GM21619 (cell line): ENCODE measurements around the gene CPXM1.
"Not testable (repeated sequence)": the region's sequence is repeated elsewhere in the genome, so short reads cannot be mapped to it uniquely, and the experiment has no call there.

Experiments used
- ATAC-seq: cut with Tn5 transposase; IDR thresholded peaks from one replicate; pipeline ENCODE4 v1.9.1; 2021; ENCODE audit not compliant: unreplicated experiment

CPXM1 gene

DNA sequence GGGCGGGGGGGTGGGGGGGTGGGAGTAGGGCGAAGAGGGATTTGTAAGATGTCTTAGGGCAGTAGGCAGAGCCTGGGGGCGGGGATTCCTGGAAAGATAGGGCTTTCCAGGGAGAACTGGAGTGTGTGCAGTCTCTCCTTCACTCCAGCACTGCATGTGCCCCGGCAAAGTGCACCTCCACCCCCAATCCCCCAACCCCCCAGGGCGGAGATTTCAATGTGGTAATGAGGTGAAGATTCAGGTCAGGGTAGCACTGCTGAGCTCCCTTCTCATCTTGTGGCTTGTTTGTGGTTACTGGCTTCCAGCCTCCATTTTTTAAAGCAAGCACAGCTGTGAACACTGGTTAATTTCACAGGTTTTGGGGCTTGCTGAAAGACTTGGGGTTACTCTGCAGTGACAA, 21.6 kb upstream of the CPXM1 start:
- ATAC-seq: no peak

GRCh38 chr20:2820896-2821869, 20.8 kb upstream of the CPXM1 start:
- ATAC-seq: no peak

- ATAC-seq: no peak
These were observed 19.9 kb upstream of the CPXM1 start for GRCh38 chr20:2820084-2820895.

GRCh38 chr20:2817891-2818595, 17.6 kb upstream of the CPXM1 start:
- no peak for ATAC-seq

DNA sequence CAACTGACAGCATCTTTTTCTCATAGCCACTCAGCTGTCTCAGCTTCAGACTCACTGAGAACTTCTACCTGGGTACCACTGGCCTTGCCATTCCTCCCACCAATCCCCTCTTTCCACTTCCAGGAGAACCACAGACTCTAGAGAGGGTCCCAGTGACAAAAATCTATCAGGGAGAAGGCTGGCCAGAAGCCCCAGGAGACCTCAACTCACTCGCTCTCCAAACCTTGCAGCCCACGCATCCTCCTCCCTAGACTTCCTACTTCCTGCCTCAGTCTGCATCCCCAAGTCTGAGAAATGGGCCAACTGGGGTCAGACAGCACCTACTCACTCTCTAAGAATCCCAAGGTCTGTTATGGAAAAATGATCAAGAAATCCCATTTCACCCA, 16.9 kb upstream of the CPXM1 start:
- no peak for ATAC-seq

GRCh38 chr20:2816583-2817340, 16.3 kb upstream of the CPXM1 start:
- no peak for ATAC-seq

DNA sequence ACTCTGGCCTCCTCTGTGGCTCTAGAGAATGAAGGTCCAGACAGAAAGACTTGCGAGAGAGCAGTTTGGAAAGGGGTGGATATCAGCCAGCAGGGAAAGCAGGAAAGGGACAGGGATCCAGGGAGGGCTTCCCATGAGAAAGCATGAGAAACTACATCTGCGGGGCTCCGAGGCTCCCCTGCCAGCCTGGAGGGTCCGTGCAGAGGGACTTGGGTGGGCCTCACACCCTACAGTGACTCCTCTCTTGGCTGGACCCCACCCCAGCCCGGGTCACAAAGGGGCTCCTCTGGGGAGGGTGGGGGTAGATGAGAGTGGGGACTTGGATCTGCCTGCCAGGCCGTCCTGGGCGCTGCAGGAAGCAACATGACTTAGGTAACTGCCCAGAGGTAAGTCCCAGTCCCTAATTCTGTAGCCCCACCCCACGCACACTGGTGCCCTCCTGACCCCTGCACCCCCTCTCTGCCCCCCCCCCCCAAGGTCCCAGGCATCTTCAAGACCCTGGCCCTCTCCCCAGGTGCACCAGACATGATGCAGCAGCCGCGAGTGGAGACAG, 15.7 kb upstream of the CPXM1 start, which contains the start of gene TMEM239:
TMEM239 (plus strand) TSS at position 335 of the 553 bp plus-strand sequence; CDS start at position 526, 191 bp downstream.
- ATAC-seq: no peak

- no peak for ATAC-seq
These were observed 14.9 kb upstream of the CPXM1 start for GRCh38 chr20:2815242-2815900.

GRCh38 chr20:2814587-2815051, 14.2 kb upstream of the CPXM1 start, which contains the start of gene C20orf141:
C20orf141 (plus strand) TSS chr20:2814987; CDS start chr20:2815185, 198 bp downstream.
- no peak for ATAC-seq

GRCh38 chr20:2814076-2814475, 13.6 kb upstream of the CPXM1 start:
- no peak for ATAC-seq

DNA sequence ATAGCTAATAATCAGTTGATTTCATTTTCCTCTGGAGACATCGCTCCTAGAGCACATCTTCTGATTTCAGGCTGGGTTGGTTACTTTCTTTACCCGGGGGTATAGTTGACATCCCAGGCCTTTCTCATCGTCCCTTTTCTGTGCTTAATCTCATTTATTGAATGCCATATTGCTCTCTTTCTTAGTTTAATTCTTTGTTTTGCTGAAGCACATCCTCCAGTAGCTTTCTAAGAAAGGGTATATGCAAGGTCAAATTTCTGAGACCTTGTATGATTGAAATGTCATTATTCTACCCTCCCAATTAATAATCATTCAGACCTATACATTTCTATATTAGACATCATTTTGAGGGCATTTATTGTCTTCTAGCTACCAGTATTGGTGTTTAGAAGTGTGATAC, 11.8 kb upstream of the CPXM1 start:
- no peak for ATAC-seq

DNA sequence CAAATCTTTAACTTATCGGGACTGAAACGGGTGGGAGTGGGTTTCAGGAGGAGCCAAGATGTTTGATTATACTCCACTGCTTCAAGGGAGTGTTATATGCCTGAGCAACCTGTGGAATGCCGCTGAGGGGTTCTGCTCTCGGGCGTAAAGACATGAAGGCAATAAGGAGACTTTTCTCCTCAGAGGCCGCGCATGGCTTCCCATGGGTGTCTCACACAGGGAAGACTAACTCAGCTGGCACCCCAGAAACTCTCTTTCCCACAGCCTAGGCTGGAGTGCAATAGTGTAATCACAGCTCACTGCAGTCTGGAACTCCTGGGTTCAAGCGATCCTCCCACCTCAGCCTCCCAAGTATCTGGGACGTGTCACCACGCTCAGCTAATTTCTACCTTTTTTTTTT, 9.3 kb upstream of the CPXM1 start:
- ATAC-seq: no peak

- not testable (repeated sequence) for ATAC-seq
These were observed 7.5 kb upstream of the CPXM1 start for GRCh38 chr20:2807929-2808328.

GRCh38 chr20:2807019-2807418, 6.6 kb upstream of the CPXM1 start:
- ATAC-seq: no peak

GRCh38 chr20:2806351-2806701, 5.9 kb upstream of the CPXM1 start:
- ATAC-seq: no peak

DNA sequence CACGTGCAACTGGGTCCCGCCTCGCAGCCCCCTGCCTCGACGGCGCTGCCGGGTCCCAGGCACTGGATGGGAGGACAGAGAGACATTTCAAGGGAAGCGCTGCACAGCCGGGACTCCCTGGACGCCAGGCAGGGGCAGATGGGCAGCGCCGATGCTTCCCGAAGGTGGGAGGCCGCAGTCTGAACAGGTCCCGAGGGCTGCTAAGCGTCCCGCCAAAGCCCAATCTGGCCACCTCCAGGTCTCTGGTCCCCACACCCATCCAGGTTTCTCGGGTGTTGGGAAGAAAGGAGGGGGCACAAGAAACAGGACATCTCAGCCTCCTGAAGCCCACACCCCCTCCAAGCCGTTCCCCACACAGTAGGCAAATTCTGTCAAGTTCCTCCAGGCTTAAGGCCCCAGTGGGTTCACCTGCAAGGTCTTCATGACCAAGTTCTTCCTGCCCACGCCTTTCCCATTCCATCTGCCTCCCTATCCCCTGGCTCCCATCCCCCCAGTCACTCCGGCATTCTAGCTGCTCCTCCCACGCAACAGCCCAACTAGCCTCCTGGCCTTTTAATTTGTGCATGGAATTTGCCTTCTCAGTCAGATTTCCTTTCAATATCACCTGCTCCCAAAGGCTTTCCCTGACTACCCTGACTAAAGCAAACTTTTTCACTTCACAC, 5.4 kb upstream of the CPXM1 start:
- no peak for ATAC-seq

DNA sequence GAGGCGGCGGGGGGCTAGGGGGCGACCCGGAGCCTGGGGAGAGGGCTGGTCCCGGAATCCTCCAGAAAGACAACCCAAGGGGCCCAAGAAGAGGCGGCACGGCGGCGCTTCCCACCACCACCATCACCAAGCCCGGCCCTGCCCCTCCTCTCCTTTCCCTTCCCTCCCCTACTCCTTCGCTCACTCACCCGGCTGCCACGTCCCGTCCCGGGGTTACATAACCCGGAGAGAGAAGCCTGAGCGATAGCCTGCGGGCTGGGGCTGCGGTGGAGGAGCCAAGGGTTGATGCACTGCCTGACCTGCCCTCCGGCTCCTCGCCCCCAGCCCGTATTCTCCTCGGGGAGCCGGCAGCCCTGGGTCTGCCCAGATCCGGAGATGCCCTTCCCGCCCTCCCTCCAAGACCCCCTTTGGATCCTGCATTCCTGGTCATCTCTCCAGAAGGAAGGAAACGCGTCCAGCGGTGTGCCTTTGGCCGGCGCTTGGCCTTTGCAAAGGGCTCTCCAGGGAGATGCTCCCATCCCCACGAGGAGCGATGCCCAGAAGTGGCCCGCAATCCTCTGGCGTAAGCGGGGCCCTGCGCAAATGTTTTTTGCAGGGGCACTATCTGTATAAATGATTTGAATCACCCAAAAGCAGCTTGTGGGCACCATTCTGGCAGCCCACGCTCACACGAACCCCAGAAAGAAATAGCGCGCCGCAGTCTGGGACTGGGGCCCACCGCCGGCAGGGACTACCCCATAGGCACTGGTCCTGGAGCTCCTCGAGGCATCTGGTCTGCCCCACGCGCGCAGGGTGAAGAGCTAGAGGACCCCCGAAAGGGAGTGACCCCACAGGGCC, 4.6 kb upstream of the CPXM1 start:
- no peak for ATAC-seq
